Ishikawa (cell line): ENCODE measurements around the gene MMS19.

Experiments used
- CEBPB ChIP-seq: IDR thresholded peaks from 2 replicates; pipeline ENCODE4 v1.6.1; 2012
- CREB1 ChIP-seq: IDR thresholded peaks from 2 replicates; pipeline ENCODE4 v1.6.1; 2012; ENCODE audit warnings: low read depth
- EGR1 ChIP-seq: IDR thresholded peaks from 2 replicates; pipeline ENCODE4 v1.6.1; 2012
- EP300 ChIP-seq: IDR thresholded peaks from 2 replicates; pipeline ENCODE4 v1.6.1; 2012; ENCODE audit warnings: borderline replicate concordance
- FOXM1 ChIP-seq: IDR thresholded peaks from 2 replicates; pipeline ENCODE4 v1.6.1; 2012; ENCODE audit warnings: low read depth, borderline replicate concordance
- NFIC ChIP-seq: IDR thresholded peaks from 2 replicates; pipeline ENCODE4 v1.6.1; 2012
- RAD21 ChIP-seq: IDR thresholded peaks from 2 replicates; pipeline ENCODE4 v1.6.1; 2012; ENCODE audit warnings: low read depth
- TAF1 ChIP-seq: IDR thresholded peaks from 2 replicates; pipeline ENCODE4 v1.6.1; 2012; ENCODE audit warnings: low read depth, mild to moderate bottlenecking
- TCF12 ChIP-seq: IDR thresholded peaks from 2 replicates; pipeline ENCODE4 v1.6.1; 2012; ENCODE audit warnings: low read depth
- TEAD4 ChIP-seq: IDR thresholded peaks from 2 replicates; pipeline ENCODE4 v1.6.1; 2012
- YY1 ChIP-seq: IDR thresholded peaks from 2 replicates; pipeline ENCODE4 v1.6.1; 2012; ENCODE audit warnings: low read depth
- ZBTB7A ChIP-seq: IDR thresholded peaks from 2 replicates; pipeline ENCODE4 v1.6.1; 2012; ENCODE audit warnings: low read depth
- TF ChIP-seq, protein P1 (sequence below): IDR thresholded peaks from 2 replicates; pipeline ENCODE4 v1.6.1; 2012
- TF ChIP-seq, protein P2 (sequence below): IDR thresholded peaks from 2 replicates; pipeline ENCODE4 v1.6.1; 2012
- TF ChIP-seq, protein P3 (sequence below): IDR thresholded peaks from 2 replicates; pipeline ENCODE4 v1.6.1; 2012; ENCODE audit warnings: low read depth, mild to moderate bottlenecking

MMS19 gene

DNA sequence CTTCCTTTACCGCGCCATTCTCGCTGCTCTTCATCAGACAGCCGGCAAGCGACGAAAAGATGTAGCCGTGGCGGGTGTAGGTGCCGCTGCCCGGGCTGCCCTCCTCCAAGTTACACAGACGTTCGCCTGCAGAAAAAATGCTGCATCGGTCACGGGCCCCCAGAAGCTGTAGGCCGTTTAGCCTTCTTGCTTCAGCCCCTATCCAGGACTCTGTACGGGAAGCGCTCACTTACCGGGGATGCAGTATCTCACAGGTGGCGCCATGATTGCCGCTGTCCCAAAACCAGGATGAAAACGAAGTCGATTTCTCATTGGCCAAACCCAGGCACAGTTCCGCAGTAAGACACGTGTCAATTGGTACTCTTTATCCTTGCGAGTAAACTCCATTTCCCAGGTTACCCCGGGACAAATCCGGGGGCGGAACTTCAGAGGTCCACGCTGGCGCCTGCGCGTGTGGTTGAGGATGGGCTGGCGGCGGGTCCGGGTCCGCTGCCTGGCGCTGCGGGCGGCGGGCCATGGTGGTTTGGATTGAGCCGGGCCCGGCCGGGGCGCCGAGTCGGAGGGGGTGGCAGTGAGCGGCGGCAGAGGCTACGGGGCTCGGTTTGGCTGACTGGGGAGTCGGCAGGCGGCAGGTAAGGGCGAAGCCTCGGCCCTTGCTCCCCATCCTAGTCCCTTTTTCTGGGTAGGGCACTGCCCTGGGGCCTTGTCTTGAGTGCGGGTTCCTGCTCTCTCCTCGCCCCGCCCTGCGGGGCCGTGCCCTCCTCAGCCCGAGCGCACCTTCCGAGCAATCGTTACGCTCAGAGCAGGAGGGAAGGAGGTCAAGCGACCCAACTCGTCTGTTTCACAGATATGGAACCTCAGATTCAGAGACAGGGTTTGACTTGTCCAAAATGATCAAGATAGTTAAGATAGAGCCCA is 52.2 kb downstream of the MMS19 start, which contains the start of the genes EXOSC1 and ZDHHC16:
Gene EXOSC1, minus strand, starts transcription at position 285 of the 918 bp plus-strand sequence. Its CDS starts 21 bp downstream, at position 264.
Gene ZDHHC16, plus strand, starts transcription at position 454 of the 918 bp plus-strand sequence. CDS start 5,501 bp downstream, outside the sequence.
- TF ChIP-seq NFIC (no peak), EP300 (no peak), TEAD4 (peak; percentile 4; the same call in 1 of the 2 replicates), EGR1 (peak; percentile 97), YY1 (peak; percentile 97), TCF12 (peak; percentile 33; the same call in 1 of the 2 replicates), FOXM1 (no peak), CREB1 (no peak), ZBTB7A (peak; percentile 90), RAD21 (no peak), CEBPB (no peak), TAF1 (peak; percentile 83)
- TF ChIP-seq, protein P1, sequence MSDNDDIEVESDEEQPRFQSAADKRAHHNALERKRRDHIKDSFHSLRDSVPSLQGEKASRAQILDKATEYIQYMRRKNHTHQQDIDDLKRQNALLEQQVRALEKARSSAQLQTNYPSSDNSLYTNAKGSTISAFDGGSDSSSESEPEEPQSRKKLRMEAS, result no peak; the same call in 1 of the 2 replicates
- TF ChIP-seq, protein P2, sequence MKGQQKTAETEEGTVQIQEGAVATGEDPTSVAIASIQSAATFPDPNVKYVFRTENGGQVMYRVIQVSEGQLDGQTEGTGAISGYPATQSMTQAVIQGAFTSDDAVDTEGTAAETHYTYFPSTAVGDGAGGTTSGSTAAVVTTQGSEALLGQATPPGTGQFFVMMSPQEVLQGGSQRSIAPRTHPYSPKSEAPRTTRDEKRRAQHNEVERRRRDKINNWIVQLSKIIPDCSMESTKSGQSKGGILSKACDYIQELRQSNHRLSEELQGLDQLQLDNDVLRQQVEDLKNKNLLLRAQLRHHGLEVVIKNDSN, result peak; percentile 76
- TF ChIP-seq, protein P3, sequence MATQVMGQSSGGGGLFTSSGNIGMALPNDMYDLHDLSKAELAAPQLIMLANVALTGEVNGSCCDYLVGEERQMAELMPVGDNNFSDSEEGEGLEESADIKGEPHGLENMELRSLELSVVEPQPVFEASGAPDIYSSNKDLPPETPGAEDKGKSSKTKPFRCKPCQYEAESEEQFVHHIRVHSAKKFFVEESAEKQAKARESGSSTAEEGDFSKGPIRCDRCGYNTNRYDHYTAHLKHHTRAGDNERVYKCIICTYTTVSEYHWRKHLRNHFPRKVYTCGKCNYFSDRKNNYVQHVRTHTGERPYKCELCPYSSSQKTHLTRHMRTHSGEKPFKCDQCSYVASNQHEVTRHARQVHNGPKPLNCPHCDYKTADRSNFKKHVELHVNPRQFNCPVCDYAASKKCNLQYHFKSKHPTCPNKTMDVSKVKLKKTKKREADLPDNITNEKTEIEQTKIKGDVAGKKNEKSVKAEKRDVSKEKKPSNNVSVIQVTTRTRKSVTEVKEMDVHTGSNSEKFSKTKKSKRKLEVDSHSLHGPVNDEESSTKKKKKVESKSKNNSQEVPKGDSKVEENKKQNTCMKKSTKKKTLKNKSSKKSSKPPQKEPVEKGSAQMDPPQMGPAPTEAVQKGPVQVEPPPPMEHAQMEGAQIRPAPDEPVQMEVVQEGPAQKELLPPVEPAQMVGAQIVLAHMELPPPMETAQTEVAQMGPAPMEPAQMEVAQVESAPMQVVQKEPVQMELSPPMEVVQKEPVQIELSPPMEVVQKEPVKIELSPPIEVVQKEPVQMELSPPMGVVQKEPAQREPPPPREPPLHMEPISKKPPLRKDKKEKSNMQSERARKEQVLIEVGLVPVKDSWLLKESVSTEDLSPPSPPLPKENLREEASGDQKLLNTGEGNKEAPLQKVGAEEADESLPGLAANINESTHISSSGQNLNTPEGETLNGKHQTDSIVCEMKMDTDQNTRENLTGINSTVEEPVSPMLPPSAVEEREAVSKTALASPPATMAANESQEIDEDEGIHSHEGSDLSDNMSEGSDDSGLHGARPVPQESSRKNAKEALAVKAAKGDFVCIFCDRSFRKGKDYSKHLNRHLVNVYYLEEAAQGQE, result no peak

DNA sequence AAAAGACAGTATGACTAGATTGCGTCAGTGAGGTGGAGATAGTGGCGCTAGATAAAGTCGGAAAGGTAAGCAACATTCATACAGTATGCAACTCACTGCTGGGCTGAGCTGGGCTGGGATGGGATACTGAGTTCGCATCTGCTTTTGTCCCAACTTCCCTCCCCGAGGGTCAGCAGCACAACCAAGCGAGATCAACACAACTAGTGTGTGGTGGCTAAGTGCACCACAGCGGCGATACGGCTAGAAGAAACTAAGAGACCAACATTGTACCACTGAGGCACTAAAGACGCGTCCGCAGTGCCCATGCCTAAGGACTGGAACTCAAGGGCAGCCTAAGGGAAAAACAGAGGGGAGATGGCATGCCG is 52.9 kb downstream of the MMS19 start:
- TF ChIP-seq ZBTB7A (no peak), NFIC (no peak), EGR1 (no peak), YY1 (no peak), RAD21 (no peak), TEAD4 (no peak), CREB1 (no peak), EP300 (no peak), TCF12 (no peak), FOXM1 (no peak), CEBPB (no peak), TAF1 (no peak)
- TF ChIP-seq, protein P1, result no peak
- TF ChIP-seq, protein P2, result no peak
- TF ChIP-seq, protein P3, result no peak

DNA sequence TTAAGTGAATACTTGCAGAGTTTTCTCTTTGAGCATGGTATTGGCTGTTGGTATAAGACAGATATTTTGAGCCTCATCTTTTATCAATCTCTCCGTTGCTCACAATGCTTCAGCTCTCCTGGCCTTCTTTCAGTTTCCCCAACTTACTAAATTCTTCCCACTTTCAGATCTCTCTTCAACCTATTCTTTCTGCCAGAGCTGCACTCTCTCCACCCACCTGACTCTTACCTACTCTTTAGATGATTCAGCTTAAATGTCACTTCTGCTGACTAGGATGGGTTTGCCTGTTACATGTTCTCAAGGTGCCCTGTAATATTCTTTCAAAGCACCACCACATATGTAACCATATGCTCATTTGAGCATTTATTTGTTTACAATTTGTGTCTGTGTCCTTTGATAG is 54.0 kb downstream of the MMS19 start:
- TF ChIP-seq RAD21 (no peak), ZBTB7A (no peak), CREB1 (no peak), TEAD4 (no peak), TCF12 (no peak)
- TF ChIP-seq, protein P3, result no peak

DNA sequence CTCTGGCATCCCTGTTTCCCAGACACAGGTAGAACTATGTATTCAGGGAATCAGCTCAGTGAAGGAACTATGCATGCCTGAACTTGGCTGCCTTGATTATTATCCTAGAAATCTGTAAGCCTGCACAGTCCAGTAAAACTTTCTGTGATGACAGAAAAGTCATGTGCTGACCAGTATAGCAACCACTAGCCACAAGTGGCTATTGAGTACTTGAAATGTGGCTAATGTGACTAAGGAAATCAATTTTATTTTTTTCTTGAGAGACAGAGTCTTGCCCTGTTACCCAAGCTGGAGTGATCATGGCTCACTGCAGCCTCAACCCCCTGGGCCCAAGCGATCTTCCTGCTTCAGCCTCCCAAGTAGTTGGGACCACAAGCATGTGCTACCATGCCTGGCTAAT is 55.9 kb downstream of the MMS19 start:
- TF ChIP-seq RAD21 (no peak), TAF1 (no peak), CEBPB (no peak), EGR1 (no peak), NFIC (no peak), ZBTB7A (no peak), FOXM1 (no peak), TEAD4 (no peak), CREB1 (no peak), TCF12 (no peak), EP300 (no peak), YY1 (no peak)
- TF ChIP-seq, protein P1, result no peak
- TF ChIP-seq, protein P3, result no peak
- TF ChIP-seq, protein P2, result no peak
